Colonic mucosa (tissue), 4 donors: Measurements from ENCODE around the gene TNFSF15. TPM values are rescaled to one million over a fixed set of nuclear protein-coding genes. Genes with fewer than 3 reads are reported as not detected.

Source experiments
- DNase-seq: peaks from one replicate; pipeline ENCODE4 v3.0.0-alpha.2; 2020
- H3K27ac ChIP-seq: fragments of 200-600 bp; one replicate; pipeline ENCODE4 v1.8.0; 2021
- H3K27me3 ChIP-seq: fragments of 200-600 bp; one replicate; pipeline ENCODE4 v1.8.0; 2021
- H3K36me3 ChIP-seq: fragments of 200-600 bp; one replicate; pipeline ENCODE4 v1.8.0; 2021
- H3K4me1 ChIP-seq: fragments of 200-600 bp; one replicate; pipeline ENCODE4 v1.8.0; 2021; ENCODE audit warnings: mild to moderate bottlenecking
- H3K4me3 ChIP-seq: fragments of 200-600 bp; one replicate; pipeline ENCODE4 v1.8.0; 2021
- H3K9ac ChIP-seq, 2 donors: one replicate each; pipeline ENCODE4 v1.7.0; 2013; ENCODE audit warnings: control low read depth in 2 of 2, low read depth in 2 of 2, low read length in 2 of 2
- H3K9me3 ChIP-seq: fragments of 200-600 bp; one replicate; pipeline ENCODE4 v1.8.0; 2021
- CTCF ChIP-seq: fragments of 200-600 bp; IDR thresholded peaks from one replicate; pipeline ENCODE4 v1.8.0; 2022; ENCODE audit warnings: antibody characterized with exemption, mild to moderate bottlenecking
- intact Hi-C: fragments of 100-400 bp; cut with DNase I; formaldehyde crosslinking; loops from one replicate; pipeline ENCODE4 v1.14.1; 2022
- total RNA-seq, 2 donors: library from RNA; stranded (reverse); fragmentation: NEBNext Ultra II Directional in 1 of 2; extraction: Animal tissue kit (Norgen Biotek cat#: 25700) in 1 of 2; gene quantifications; one replicate each; pipeline ENCODE4 v1.2.1, GENCODE V29; 2021
- donor health status: healthy.
- donor health status: DM: no; HTN: no; CAD: no.
- donor health status: DM: no; HTN: no; CAD: no.

The TNFSF15 gene
- total RNA-seq, 2 donors from 2014 or later, result 0.84 to 2.9 TPM

- H3K27me3 ChIP-seq, result no peaks in the 10 kb centered on the region
- intact Hi-C loops, result no loop called here
- no peak overlapping the region for H3K27ac ChIP-seq
- no peaks in the 10 kb centered on the region for H3K9me3 ChIP-seq
- H3K36me3 ChIP-seq, result no peaks in the 10 kb centered on the region
- no peak overlapping the region for H3K9ac ChIP-seq
- no peak for DNase-seq
- H3K4me1 ChIP-seq, result no peaks in the 10 kb centered on the region
- no peak overlapping the region for H3K4me3 ChIP-seq
- TF ChIP-seq CTCF, result no peak
Observed at GRCh38 chr9:114844766-114845165, 38.9 kb upstream of the TNFSF15 start.

- no peak for DNase-seq
- H3K36me3 ChIP-seq, result no peaks in the 10 kb centered on the region
- no peak overlapping the region for H3K9ac ChIP-seq
- no peak for TF ChIP-seq CTCF
- H3K27me3 ChIP-seq, result no peaks in the 10 kb centered on the region
- H3K9me3 ChIP-seq, result no peaks in the 10 kb centered on the region
- intact Hi-C loops, result no loop called here
- no peaks in the 10 kb centered on the region for H3K4me1 ChIP-seq
- no peak overlapping the region for H3K27ac ChIP-seq
- H3K4me3 ChIP-seq, result no peak overlapping the region
Observed at GRCh38 chr9:114837923-114838322, 32.1 kb upstream of the TNFSF15 start.

GRCh38 chr9:114836769-114837168, 30.9 kb upstream of the TNFSF15 start:
- TF ChIP-seq CTCF, result no peak
- DNase-seq, result no peak
- no peaks in the 10 kb centered on the region for H3K27me3 ChIP-seq
- H3K4me1 ChIP-seq, result no peaks in the 10 kb centered on the region
- intact Hi-C loops, result no loop called here
- no peak overlapping the region for H3K27ac ChIP-seq
- H3K9me3 ChIP-seq, result no peaks in the 10 kb centered on the region
- no peak overlapping the region for H3K4me3 ChIP-seq
- no peaks in the 10 kb centered on the region for H3K36me3 ChIP-seq
- no peak overlapping the region for H3K9ac ChIP-seq

- Histone ChIP-seq H3K4me1 (no peaks in the 10 kb centered on the region), H3K9ac (no peak overlapping the region), H3K4me3 (no peak overlapping the region), H3K27me3 (no peaks in the 10 kb centered on the region), H3K27ac (no peak overlapping the region), H3K36me3 (no peaks in the 10 kb centered on the region), H3K9me3 (no peaks in the 10 kb centered on the region)
- no peak for TF ChIP-seq CTCF
- intact Hi-C loops, result no loop called here
- DNase-seq, result no peak
Observed at GRCh38 chr9:114834386-114834785, 28.5 kb upstream of the TNFSF15 start.

- intact Hi-C loops, result no loop called here
Observed at GRCh38 chr9:114830546-114830945, 24.7 kb upstream of the TNFSF15 start.

More at GRCh38 chr9:114830546-114830945, 24.7 kb upstream of the TNFSF15 start:
- H3K9ac ChIP-seq, result no peak overlapping the region
- H3K27ac ChIP-seq, result no peak overlapping the region
- no peak overlapping the region for H3K4me3 ChIP-seq
- TF ChIP-seq CTCF, result no peak
- no peaks in the 10 kb centered on the region for H3K9me3 ChIP-seq
- H3K36me3 ChIP-seq, result no peaks in the 10 kb centered on the region
- no peaks in the 10 kb centered on the region for H3K4me1 ChIP-seq
- DNase-seq, result no peak
- H3K27me3 ChIP-seq, result no peaks in the 10 kb centered on the region
